Fibroblast of lung (primary cell): ENCODE measurements around the gene PCCB. TPM values are rescaled to one million over a fixed set of nuclear protein-coding genes. Genes with fewer than 3 reads are reported as not detected.

Experiments
- DNase-seq, 2 donors: peaks; one replicate each; pipeline versions ENCODE4 v3.0.0 to v3.0.0-alpha.2; 2010; ENCODE audit warnings: low read depth in 2 of 2
- H2AFZ ChIP-seq: 2 replicates; pipeline ENCODE4 v1.5.1; 2012; ENCODE audit warnings: low read length, control low read depth, inconsistent platforms
- H3K27ac ChIP-seq: 2 replicates; pipeline ENCODE4 v1.5.1; 2011; ENCODE audit warnings: low read length, control low read depth; ENCODE audit not compliant: insufficient read depth
- H3K27me3 ChIP-seq: 2 replicates; pipeline ENCODE4 v1.5.1; 2011; ENCODE audit warnings: mild to moderate bottlenecking, low read length; ENCODE audit not compliant: control insufficient read depth, insufficient read depth
- H3K36me3 ChIP-seq: 2 replicates; pipeline ENCODE4 v1.5.1; 2011; ENCODE audit warnings: low read length; ENCODE audit not compliant: control insufficient read depth, insufficient read depth
- H3K4me1 ChIP-seq: 2 replicates; pipeline ENCODE4 v1.5.1; 2011; ENCODE audit warnings: low read length; ENCODE audit not compliant: control insufficient read depth, insufficient read depth; ENCODE audit errors: extremely low read depth
- H3K4me2 ChIP-seq: 2 replicates; pipeline ENCODE4 v1.5.1; 2011; ENCODE audit warnings: low read length, control low read depth; ENCODE audit not compliant: insufficient read depth; ENCODE audit errors: extremely low read depth
- H3K4me3 ChIP-seq, 4 experiments: fragments of 200-600 bp in 1 of 4; sonication (generic) in 1 of 4; replicated peaks in 1 of 4; 2 replicates each; pipeline ENCODE4 v1.5.1; 2011 to 2016; ENCODE audit warnings: low read length in 4 of 4, low read depth in 3 of 4, mild to moderate bottlenecking in 3 of 4, control low read depth in 2 of 4, inconsistent platforms in 1 of 4, mixed read lengths in 1 of 4; ENCODE audit not compliant: insufficient read depth in 1 of 4; ENCODE audit errors: control extremely low read depth in 1 of 4
- H3K79me2 ChIP-seq: 2 replicates; pipeline ENCODE4 v1.5.1; 2012; ENCODE audit warnings: mild to moderate bottlenecking, low read length, inconsistent platforms; ENCODE audit not compliant: control insufficient read depth, insufficient read depth
- H3K9ac ChIP-seq: 2 replicates; pipeline ENCODE4 v1.5.1; 2011; ENCODE audit warnings: mild to moderate bottlenecking, low read length, control low read depth; ENCODE audit not compliant: insufficient read depth
- H3K9me3 ChIP-seq: 2 replicates; pipeline ENCODE4 v1.5.1; 2012; ENCODE audit warnings: low read depth, low read length; ENCODE audit not compliant: control insufficient read depth, insufficient read depth
- H4K20me1 ChIP-seq: 2 replicates; pipeline ENCODE4 v1.5.1; 2011; ENCODE audit warnings: low read length; ENCODE audit not compliant: control insufficient read depth, insufficient read depth; ENCODE audit errors: extremely low read depth
- EZH2 ChIP-seq: IDR thresholded peaks from 2 replicates; pipeline ENCODE4 v1.5.1; 2012; ENCODE audit warnings: low read length, control low read depth, mild to moderate bottlenecking; ENCODE audit errors: missing control alignments
- polyA plus RNA-seq, 2 donors: library from polyadenylated mRNA; depleted of rRNA in 1 of 2; stranded (reverse) in 1 of 2; unstranded in 1 of 2; fragments of >200 nt; gene quantifications; 2 replicates each; pipeline ENCODE4 v1.2.1, GENCODE V29; 2011 to 2012; ENCODE audit warnings: missing spikeins in 1 of 2
- total RNA-seq: library from RNA; depleted of rRNA; stranded (reverse); fragments of >200 nt; gene quantifications from 2 replicates; pipeline ENCODE4 v1.2.1, GENCODE V29; 2014
- TF ChIP-seq, protein P1 (sequence below), 2 donors: IDR thresholded peaks in 1 of 2; conservative IDR thresholded peaks in 1 of 2; 1 replicate in 1 of 2; 2 replicates in 1 of 2; pipeline ENCODE4 v1.5.1; 2011 to 2012; ENCODE audit warnings: low read length in 2 of 2, control low read depth in 1 of 2, inconsistent platforms in 1 of 2, low read depth in 1 of 2, mild to moderate bottlenecking in 1 of 2

The PCCB gene
- total and polyA plus RNA-seq, 2 donors (not counting 1 experiment from before 2014, with no cell fraction given): 56.0 to 81.4 TPM

- Histone ChIP-seq H4K20me1 (no peaks in the 10 kb centered on the region), H3K9me3 (no peaks in the 10 kb centered on the region), H3K4me3 (no peak overlapping the region), H3K4me1 (peaks cover 7% of the 10 kb centered on the region), H3K9ac (no peak overlapping the region), H3K27ac (no peak overlapping the region), H3K27me3 (no peaks in the 10 kb centered on the region), H2AFZ (no peak overlapping the region), H3K79me2 (peaks cover 8% of the 10 kb centered on the region), H3K36me3 (no peaks in the 10 kb centered on the region), H3K4me2 (no peak overlapping the region)
- TF ChIP-seq EZH2: no peak
- TF ChIP-seq, protein P1, sequence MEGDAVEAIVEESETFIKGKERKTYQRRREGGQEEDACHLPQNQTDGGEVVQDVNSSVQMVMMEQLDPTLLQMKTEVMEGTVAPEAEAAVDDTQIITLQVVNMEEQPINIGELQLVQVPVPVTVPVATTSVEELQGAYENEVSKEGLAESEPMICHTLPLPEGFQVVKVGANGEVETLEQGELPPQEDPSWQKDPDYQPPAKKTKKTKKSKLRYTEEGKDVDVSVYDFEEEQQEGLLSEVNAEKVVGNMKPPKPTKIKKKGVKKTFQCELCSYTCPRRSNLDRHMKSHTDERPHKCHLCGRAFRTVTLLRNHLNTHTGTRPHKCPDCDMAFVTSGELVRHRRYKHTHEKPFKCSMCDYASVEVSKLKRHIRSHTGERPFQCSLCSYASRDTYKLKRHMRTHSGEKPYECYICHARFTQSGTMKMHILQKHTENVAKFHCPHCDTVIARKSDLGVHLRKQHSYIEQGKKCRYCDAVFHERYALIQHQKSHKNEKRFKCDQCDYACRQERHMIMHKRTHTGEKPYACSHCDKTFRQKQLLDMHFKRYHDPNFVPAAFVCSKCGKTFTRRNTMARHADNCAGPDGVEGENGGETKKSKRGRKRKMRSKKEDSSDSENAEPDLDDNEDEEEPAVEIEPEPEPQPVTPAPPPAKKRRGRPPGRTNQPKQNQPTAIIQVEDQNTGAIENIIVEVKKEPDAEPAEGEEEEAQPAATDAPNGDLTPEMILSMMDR (conservative IDR thresholded peaks at IDR 0.05 in 1 of 2, IDR thresholded peaks at IDR 0.05 in 1 of 2; ENCODE audit: low read depth in 1 of 2, low read length in 2 of 2): no peak
- no peak for DNase-seq
Observed at GRCh38 chr3:136247436-136247835, 2.7 kb upstream of the PCCB start.

DNA sequence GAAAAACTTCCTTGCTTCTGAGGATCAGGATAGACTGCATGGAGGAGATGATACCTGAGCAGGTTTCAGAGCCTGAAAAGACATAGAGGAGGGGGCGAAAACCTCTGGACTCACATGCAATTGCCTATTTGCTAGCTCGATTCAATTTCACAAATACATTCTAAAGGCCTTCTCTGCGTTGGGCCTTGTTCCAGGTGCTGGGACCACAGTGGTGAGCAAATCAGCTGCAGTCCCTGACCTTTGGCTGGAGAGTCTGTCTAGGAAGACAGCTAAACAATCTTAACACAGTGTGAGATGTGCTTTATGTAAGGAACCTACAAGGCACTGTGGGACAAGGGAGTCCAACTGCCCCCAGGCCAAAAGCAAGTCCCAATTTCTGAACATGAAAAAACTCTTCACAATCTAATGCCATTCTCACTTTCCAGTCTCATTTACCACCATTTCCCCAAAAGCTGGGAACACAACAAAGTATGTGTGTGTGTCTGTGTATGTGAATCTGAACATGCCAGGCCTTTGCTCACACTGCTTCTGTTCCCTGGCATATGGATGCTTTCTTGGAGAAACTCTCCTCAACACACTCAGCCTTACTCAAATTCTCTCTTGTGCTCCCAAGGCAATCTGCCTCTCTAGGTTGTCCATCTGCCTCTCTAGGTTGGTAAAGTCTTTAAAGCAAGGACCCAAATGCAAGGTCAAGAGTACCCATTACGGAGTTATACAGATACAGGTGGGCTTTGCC, 2.1 kb upstream of the PCCB start:
- Histone ChIP-seq H3K4me3 (no peak overlapping the region), H3K27me3 (no peaks in the 10 kb centered on the region), H3K4me1 (peaks cover 7% of the 10 kb centered on the region), H3K9me3 (no peaks in the 10 kb centered on the region), H2AFZ (no peak overlapping the region), H3K79me2 (peaks cover 8% of the 10 kb centered on the region), H3K4me2 (no peak overlapping the region), H3K9ac (no peak overlapping the region), H3K36me3 (no peaks in the 10 kb centered on the region), H3K27ac (no peak overlapping the region), H4K20me1 (no peaks in the 10 kb centered on the region)
- TF ChIP-seq, protein P1 (conservative IDR thresholded peaks at IDR 0.05 in 1 of 2, IDR thresholded peaks at IDR 0.05 in 1 of 2; ENCODE audit: low read depth in 1 of 2, low read length in 2 of 2): no peak
- TF ChIP-seq EZH2: no peak
- no peak for DNase-seq

- no peaks in the 10 kb centered on the region for H3K9me3 ChIP-seq
- H3K27me3 ChIP-seq: no peaks in the 10 kb centered on the region
- peaks cover 8% of the 10 kb centered on the region for H3K79me2 ChIP-seq
- no peak overlapping the region for H3K9ac ChIP-seq
- H3K36me3 ChIP-seq: no peaks in the 10 kb centered on the region
- no peak overlapping the region for H3K4me2 ChIP-seq
- H3K4me3 ChIP-seq: no peak overlapping the region
- no peak overlapping the region for H3K27ac ChIP-seq
- no peak for DNase-seq
- peaks cover 7% of the 10 kb centered on the region for H3K4me1 ChIP-seq
- H2AFZ ChIP-seq: no peak overlapping the region
- no peaks in the 10 kb centered on the region for H4K20me1 ChIP-seq
- TF ChIP-seq, protein P1 (conservative IDR thresholded peaks at IDR 0.05 in 1 of 2, IDR thresholded peaks at IDR 0.05 in 1 of 2; ENCODE audit: low read depth in 1 of 2, low read length in 2 of 2): no peak
- TF ChIP-seq EZH2: no peak
Observed at GRCh38 chr3:136249091-136249490, 1.0 kb upstream of the PCCB start.
